IPS-20b (cell line): Measurements from ENCODE around the gene RAB21.
A peak's percentile ranks its signal among the peaks of the same experiment; 100 is the strongest.
"Not testable (repeated sequence)": the region's sequence is repeated elsewhere in the genome, so short reads cannot be mapped to it uniquely, and the experiment has no call there.

Source experiments
- H3K27ac ChIP-seq: one replicate; pipeline ENCODE4 v1.5.1; 2013; ENCODE audit warnings: low read length
- H3K27me3 ChIP-seq: 2 replicates; pipeline ENCODE4 v1.6.1; 2013; ENCODE audit warnings: mild to moderate bottlenecking, low read length, inconsistent platforms; ENCODE audit not compliant: insufficient read depth
- H3K36me3 ChIP-seq: 2 replicates; pipeline ENCODE4 v1.6.1; 2013; ENCODE audit warnings: low read depth, mild to moderate bottlenecking, inconsistent platforms, low read length, moderate library complexity; ENCODE audit not compliant: insufficient read depth
- H3K4me1 ChIP-seq: 2 replicates; pipeline ENCODE4 v1.6.1; 2013; ENCODE audit warnings: mild to moderate bottlenecking, control low read depth, inconsistent platforms, low read length, moderate library complexity; ENCODE audit not compliant: insufficient read depth
- H3K4me3 ChIP-seq: 2 replicates; pipeline ENCODE4 v1.5.1; 2013; ENCODE audit warnings: mild to moderate bottlenecking, low read length, inconsistent platforms
- H3K9ac ChIP-seq: 2 replicates; pipeline ENCODE4 v1.6.1; 2013; ENCODE audit warnings: low read depth, mild to moderate bottlenecking, inconsistent platforms, low read length, moderate library complexity
- H3K9me3 ChIP-seq: 2 replicates; pipeline ENCODE4 v1.6.1; 2013; ENCODE audit warnings: mild to moderate bottlenecking, low read depth, low read length, inconsistent platforms; ENCODE audit not compliant: insufficient read depth

The RAB21 gene

GRCh38 chr12:71756054-71756690 lies 1.5 kb downstream of the RAB21 start:
- Histone ChIP-seq H3K36me3 (peaks cover 10% of the 10 kb centered on the region), H3K27me3 (no peaks in the 10 kb centered on the region), H3K9ac (peak overlapping the region; percentile 91; the same call in 1 of the 2 replicates), H3K4me1 (no peaks in the 10 kb centered on the region; the same call in 1 of the 2 replicates), H3K27ac (no peak overlapping the region), H3K9me3 (no peaks in the 10 kb centered on the region), H3K4me3 (peak overlapping the region; percentile 92)

DNA sequence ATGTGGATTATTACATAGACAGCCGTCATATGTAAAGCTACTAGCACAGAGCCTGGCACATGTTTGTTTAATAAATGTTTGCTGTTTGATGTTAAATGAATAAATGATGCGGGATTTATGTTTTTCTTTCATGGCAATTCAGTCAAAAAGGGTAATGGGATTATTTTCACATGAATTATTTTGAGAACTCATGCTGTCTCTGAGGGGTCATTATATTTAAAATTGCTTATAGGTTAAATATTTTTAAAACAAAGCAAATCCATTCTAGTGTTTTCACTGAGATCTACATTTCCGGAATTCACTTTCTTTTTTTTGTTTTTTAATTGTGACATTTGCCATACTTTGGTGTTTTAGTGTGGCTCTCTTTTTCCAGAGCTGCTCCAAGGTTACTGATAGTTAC lies 5.3 kb downstream of the RAB21 start:
- Histone ChIP-seq H3K9me3 (no peaks in the 10 kb centered on the region), H3K4me3 (no peak overlapping the region), H3K9ac (no peak overlapping the region), H3K27me3 (no peaks in the 10 kb centered on the region), H3K27ac (no peak overlapping the region), H3K36me3 (peaks cover 10% of the 10 kb centered on the region), H3K4me1 (peaks cover 4% of the 10 kb centered on the region; the same call in 1 of the 2 replicates)

DNA sequence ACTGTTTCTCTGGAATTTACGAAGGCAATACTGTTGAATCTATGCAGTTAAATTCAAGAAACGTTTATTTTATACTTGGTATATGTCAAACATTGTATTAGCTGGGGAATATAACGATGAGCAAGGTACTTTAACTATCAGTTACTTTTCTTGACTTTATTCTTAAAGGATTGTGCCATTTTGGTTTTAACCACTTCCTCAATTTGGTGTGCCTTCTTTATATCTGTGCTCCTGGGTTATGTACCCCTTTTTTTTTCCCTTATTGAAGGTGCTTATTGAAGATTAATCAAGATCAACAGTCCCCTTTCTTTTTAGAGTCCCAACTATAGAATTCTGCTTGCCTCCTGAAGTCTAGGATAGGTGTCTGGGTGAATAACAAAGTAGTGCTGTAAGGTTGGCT lies 5.8 kb downstream of the RAB21 start:
- Histone ChIP-seq H3K27me3 (no peaks in the 10 kb centered on the region), H3K9me3 (no peaks in the 10 kb centered on the region), H3K9ac (no peak overlapping the region), H3K36me3 (peaks cover 10% of the 10 kb centered on the region), H3K27ac (no peak overlapping the region), H3K4me1 (peaks cover 7% of the 10 kb centered on the region; the same call in 1 of the 2 replicates), H3K4me3 (no peak overlapping the region)

DNA sequence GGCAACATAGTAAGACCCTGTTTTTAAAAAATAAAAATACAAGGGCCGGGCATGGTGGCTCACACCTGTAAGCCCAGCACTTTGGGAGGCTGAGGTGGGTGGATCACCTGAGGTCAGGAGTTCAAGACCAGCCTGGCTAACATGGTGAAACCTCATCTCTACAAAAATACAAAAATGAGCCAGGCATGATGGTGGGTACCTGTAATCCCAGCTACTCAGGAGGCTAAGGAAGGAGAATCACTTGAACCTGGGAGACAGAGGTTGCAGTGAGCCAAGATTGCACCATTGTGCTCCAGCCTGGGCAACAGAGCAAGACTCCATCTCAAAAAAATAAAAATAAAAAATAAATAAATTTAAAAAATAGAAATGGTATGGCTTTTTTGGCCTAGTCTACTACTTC lies 6.7 kb downstream of the RAB21 start:
- H3K9ac ChIP-seq, H3K4me3 ChIP-seq, H3K27me3 ChIP-seq, H3K27ac ChIP-seq, H3K9me3 ChIP-seq, H3K4me1 ChIP-seq: not testable (repeated sequence)
- H3K36me3 ChIP-seq: peaks cover 10% of the 10 kb centered on the region

GRCh38 chr12:71763677-71764379 lies 9.2 kb downstream of the RAB21 start:
- no peak overlapping the region for H3K9ac ChIP-seq
- no peak overlapping the region for H3K27ac ChIP-seq
- H3K27me3 ChIP-seq: no peaks in the 10 kb centered on the region
- no peaks in the 10 kb centered on the region for H3K9me3 ChIP-seq
- no peak overlapping the region for H3K4me3 ChIP-seq
- H3K4me1 ChIP-seq: peaks cover 7% of the 10 kb centered on the region; the same call in 1 of the 2 replicates
- H3K36me3 ChIP-seq: peaks cover 5% of the 10 kb centered on the region; the same call in 1 of the 2 replicates

- Histone ChIP-seq H3K4me3 (no peak overlapping the region), H3K36me3 (no peaks in the 10 kb centered on the region), H3K9ac (no peak overlapping the region), H3K4me1 (peaks cover 7% of the 10 kb centered on the region; the same call in 1 of the 2 replicates), H3K9me3 (no peaks in the 10 kb centered on the region), H3K27ac (no peak overlapping the region), H3K27me3 (no peaks in the 10 kb centered on the region)
Observed at GRCh38 chr12:71764587-71765321, 10.1 kb downstream of the RAB21 start.

- Histone ChIP-seq H3K9ac (no peak overlapping the region), H3K27ac (no peak overlapping the region), H3K36me3 (peaks cover 13% of the 10 kb centered on the region), H3K27me3 (no peaks in the 10 kb centered on the region), H3K4me3 (no peak overlapping the region), H3K4me1 (peaks cover 7% of the 10 kb centered on the region; the same call in 1 of the 2 replicates), H3K9me3 (no peaks in the 10 kb centered on the region)
Observed at GRCh38 chr12:71766202-71766601, 11.5 kb downstream of the RAB21 start.

- H3K4me3 ChIP-seq: no peak overlapping the region
- no peaks in the 10 kb centered on the region for H3K27me3 ChIP-seq
- H3K9me3 ChIP-seq: no peaks in the 10 kb centered on the region
- peaks cover 7% of the 10 kb centered on the region; the same call in 1 of the 2 replicates for H3K4me1 ChIP-seq
- no peak overlapping the region for H3K9ac ChIP-seq
- H3K36me3 ChIP-seq: peaks cover 23% of the 10 kb centered on the region
- H3K27ac ChIP-seq: no peak overlapping the region
Observed at GRCh38 chr12:71767183-71767582, 12.5 kb downstream of the RAB21 start.

DNA sequence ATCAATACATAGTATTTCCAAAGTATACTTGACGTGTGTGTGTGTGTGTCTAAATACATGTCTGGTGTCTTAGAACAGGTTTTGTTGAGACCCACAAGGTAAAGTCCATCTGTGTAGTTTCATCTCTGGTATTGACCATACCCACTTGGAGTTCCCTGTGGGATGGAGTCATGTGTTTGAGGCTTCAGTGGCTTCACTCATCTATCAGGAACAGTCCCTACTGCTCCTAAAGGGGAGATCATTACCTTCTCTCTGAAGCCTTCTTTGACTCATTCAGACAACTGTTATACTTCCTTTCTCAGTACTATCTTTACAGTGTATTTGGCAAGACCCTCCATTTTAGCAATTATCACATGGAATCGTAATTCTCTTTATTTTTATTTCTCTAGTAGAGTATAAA lies 14.2 kb downstream of the RAB21 start:
- H3K4me1 ChIP-seq: peaks cover 7% of the 10 kb centered on the region; the same call in 1 of the 2 replicates
- H3K4me3 ChIP-seq: no peak overlapping the region
- H3K36me3 ChIP-seq: peaks cover 39% of the 10 kb centered on the region
- H3K27me3 ChIP-seq: no peaks in the 10 kb centered on the region
- H3K9ac ChIP-seq: no peak overlapping the region
- H3K9me3 ChIP-seq: no peaks in the 10 kb centered on the region
- no peak overlapping the region for H3K27ac ChIP-seq

DNA sequence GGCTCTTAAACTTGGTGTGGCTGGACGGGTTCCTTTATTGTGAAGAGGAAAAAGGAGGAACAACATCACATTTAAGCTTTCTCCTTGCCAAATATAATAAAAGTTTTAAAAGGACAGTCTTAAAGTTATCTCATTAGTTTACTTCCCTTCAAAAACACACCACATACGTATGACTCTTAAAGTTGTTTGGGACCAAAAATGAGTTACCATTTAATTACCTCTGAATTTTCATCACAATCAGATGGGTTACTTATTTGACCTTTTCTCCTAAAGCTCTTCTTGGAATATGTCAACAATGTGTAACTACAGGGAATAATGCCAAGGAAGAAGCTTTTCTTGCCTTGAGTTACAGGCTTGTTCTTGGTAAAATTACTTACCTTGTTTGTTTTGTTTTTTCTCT lies 16.4 kb downstream of the RAB21 start:
- Histone ChIP-seq H3K36me3 (peaks cover 49% of the 10 kb centered on the region), H3K27me3 (no peaks in the 10 kb centered on the region), H3K4me1 (no peaks in the 10 kb centered on the region), H3K27ac (no peak overlapping the region), H3K9ac (no peak overlapping the region), H3K9me3 (no peaks in the 10 kb centered on the region), H3K4me3 (no peak overlapping the region)

GRCh38 chr12:71772735-71773134 lies 18.1 kb downstream of the RAB21 start:
- Histone ChIP-seq H3K27me3 (no peaks in the 10 kb centered on the region), H3K9ac (no peak overlapping the region), H3K9me3 (no peaks in the 10 kb centered on the region), H3K4me1 (no peaks in the 10 kb centered on the region), H3K27ac (no peak overlapping the region), H3K36me3 (peaks cover 60% of the 10 kb centered on the region), H3K4me3 (no peak overlapping the region)
